Gastroesophageal sphincter (tissue), 3 donors: ENCODE results near the gene TBC1D5.

Experiments
- EP300 ChIP-seq: sonication (generic); formaldehyde crosslinking; IDR thresholded peaks from one replicate; pipeline ENCODE4 v1.6.1; 2017; ENCODE audit warnings: antibody characterized with exemption, mild to moderate bottlenecking
- POLR2A ChIP-seq, 2 donors: fragments of 450-650 bp; IDR thresholded peaks; one replicate each; pipeline ENCODE4 v1.6.1; 2017; ENCODE audit warnings: antibody characterized with exemption in 2 of 2, mild to moderate bottlenecking in 2 of 2, moderate library complexity in 1 of 2
- POLR2AphosphoS5 ChIP-seq: sonication (generic); formaldehyde crosslinking; IDR thresholded peaks from one replicate; pipeline ENCODE4 v1.6.1; 2017; ENCODE audit warnings: antibody characterized with exemption
- TF ChIP-seq, protein P1 (sequence below), 4 experiments: fragments of 200-600 bp in 2 of 4; fragments of 450-650 bp in 2 of 4; sonication (generic) in 1 of 4; IDR thresholded peaks; one replicate each; pipeline ENCODE4 v1.5.1; 2017 to 2019; ENCODE audit warnings: antibody characterized with exemption in 4 of 4, mild to moderate bottlenecking in 2 of 4, moderate library complexity in 2 of 4

DNA sequence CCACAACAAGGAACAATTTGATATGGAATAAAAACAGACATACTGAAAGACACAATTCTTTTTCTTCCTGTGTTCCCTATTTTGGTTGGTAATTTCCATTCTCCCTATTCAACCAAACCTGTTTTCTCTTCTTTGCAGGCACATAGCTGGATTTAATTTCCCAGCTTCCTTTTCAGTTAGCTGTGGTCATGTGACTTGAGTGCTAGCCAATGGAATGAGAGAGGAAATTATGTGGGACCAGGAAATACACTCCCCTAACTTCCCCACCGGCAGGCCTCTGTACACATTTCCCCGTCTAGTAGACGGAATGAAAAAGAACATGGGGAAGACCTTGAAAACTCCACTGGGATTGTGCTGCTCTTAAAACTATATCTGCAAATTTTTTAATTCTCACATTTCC lies 351.6 kb downstream of the TBC1D5 start:
- TF ChIP-seq, protein P1, sequence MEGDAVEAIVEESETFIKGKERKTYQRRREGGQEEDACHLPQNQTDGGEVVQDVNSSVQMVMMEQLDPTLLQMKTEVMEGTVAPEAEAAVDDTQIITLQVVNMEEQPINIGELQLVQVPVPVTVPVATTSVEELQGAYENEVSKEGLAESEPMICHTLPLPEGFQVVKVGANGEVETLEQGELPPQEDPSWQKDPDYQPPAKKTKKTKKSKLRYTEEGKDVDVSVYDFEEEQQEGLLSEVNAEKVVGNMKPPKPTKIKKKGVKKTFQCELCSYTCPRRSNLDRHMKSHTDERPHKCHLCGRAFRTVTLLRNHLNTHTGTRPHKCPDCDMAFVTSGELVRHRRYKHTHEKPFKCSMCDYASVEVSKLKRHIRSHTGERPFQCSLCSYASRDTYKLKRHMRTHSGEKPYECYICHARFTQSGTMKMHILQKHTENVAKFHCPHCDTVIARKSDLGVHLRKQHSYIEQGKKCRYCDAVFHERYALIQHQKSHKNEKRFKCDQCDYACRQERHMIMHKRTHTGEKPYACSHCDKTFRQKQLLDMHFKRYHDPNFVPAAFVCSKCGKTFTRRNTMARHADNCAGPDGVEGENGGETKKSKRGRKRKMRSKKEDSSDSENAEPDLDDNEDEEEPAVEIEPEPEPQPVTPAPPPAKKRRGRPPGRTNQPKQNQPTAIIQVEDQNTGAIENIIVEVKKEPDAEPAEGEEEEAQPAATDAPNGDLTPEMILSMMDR (IDR thresholded peaks at IDR 0.05): no peak
- no peak for TF ChIP-seq EP300
- no peak for TF ChIP-seq POLR2A (IDR thresholded peaks at IDR 0.05)
- no peak for TF ChIP-seq POLR2AphosphoS5
